ENCODE data around the gene OTOS.

- no peak for TF ChIP-seq CTCF (IDR thresholded peaks at IDR 0.05; ENCODE audit: low read depth, low read length, missing input control)
- no peak for TF ChIP-seq MAX (IDR thresholded peaks at IDR 0.05)
- TF ChIP-seq REST (IDR thresholded peaks at IDR 0.05): no peak
- no peak for TF ChIP-seq SP1 (IDR thresholded peaks at IDR 0.05)
- no peak for TF ChIP-seq TAF1 (conservative IDR thresholded peaks at IDR 0.05)
- TF ChIP-seq EGR1 (IDR thresholded peaks at IDR 0.05; ENCODE audit: low read depth in 2 of 2): no peak
- TF ChIP-seq ATF3 (IDR thresholded peaks at IDR 0.05): no peak
- TF ChIP-seq GABPA (IDR thresholded peaks at IDR 0.05 in 1 of 2, conservative IDR thresholded peaks at IDR 0.05 in 1 of 2): no peak
- no peak for TF ChIP-seq YY1 (IDR thresholded peaks at IDR 0.05)
- no peak for TF ChIP-seq RAD21 (IDR thresholded peaks at IDR 0.05)
Measured at GRCh38 chr2:240161087-240161750, 20.8 kb upstream of the OTOS start.

Measured in liver (tissue), 3 donors.